IgD-negative memory B cell (primary cell): ENCODE data around the gene LTBP1. TPM values are rescaled to one million over a fixed set of nuclear protein-coding genes. Genes with fewer than 3 reads are reported as not detected.
"Not testable (repeated sequence)": the region's sequence is repeated elsewhere in the genome, so short reads cannot be mapped to it uniquely, and the experiment has no call there.

Experiments
- H3K27ac Mint-ChIP-seq, 3 donors: one replicate each; pipeline ENCODE4 v1.8.0; 2020 to 2022; ENCODE audit warnings: mild to moderate bottlenecking in 3 of 3, mixed read lengths in 3 of 3, moderate library complexity in 1 of 3
- H3K27me3 Mint-ChIP-seq: one replicate; pipeline ENCODE4 v1.8.0; 2021; ENCODE audit warnings: mixed read lengths
- H3K36me3 Mint-ChIP-seq: one replicate; pipeline ENCODE4 v1.8.0; 2020; ENCODE audit warnings: mild to moderate bottlenecking, mixed read lengths
- H3K4me1 Mint-ChIP-seq, 3 donors: one replicate each; pipeline ENCODE4 v1.8.0; 2020 to 2022; ENCODE audit warnings: mixed read lengths in 3 of 3, mild to moderate bottlenecking in 1 of 3
- H3K4me3 Mint-ChIP-seq, 4 donors: one replicate each; pipeline ENCODE4 v1.8.0; 2020 to 2022; ENCODE audit warnings: mild to moderate bottlenecking in 4 of 4, mixed read lengths in 4 of 4, moderate library complexity in 3 of 4
- H3K9me3 Mint-ChIP-seq, 3 donors: one replicate each; pipeline ENCODE4 v1.8.0; 2020 to 2021; ENCODE audit warnings: mixed read lengths in 3 of 3, mild to moderate bottlenecking in 1 of 3
- polyA plus RNA-seq: library from polyadenylated mRNA; unstranded; fragments of 300-500 nt; fragmentation: Illumina TruSeq; gene quantifications from one replicate; pipeline ENCODE4 v1.2.3, GENCODE V29; 2021

Gene LTBP1
- polyA plus RNA-seq = not detected

DNA sequence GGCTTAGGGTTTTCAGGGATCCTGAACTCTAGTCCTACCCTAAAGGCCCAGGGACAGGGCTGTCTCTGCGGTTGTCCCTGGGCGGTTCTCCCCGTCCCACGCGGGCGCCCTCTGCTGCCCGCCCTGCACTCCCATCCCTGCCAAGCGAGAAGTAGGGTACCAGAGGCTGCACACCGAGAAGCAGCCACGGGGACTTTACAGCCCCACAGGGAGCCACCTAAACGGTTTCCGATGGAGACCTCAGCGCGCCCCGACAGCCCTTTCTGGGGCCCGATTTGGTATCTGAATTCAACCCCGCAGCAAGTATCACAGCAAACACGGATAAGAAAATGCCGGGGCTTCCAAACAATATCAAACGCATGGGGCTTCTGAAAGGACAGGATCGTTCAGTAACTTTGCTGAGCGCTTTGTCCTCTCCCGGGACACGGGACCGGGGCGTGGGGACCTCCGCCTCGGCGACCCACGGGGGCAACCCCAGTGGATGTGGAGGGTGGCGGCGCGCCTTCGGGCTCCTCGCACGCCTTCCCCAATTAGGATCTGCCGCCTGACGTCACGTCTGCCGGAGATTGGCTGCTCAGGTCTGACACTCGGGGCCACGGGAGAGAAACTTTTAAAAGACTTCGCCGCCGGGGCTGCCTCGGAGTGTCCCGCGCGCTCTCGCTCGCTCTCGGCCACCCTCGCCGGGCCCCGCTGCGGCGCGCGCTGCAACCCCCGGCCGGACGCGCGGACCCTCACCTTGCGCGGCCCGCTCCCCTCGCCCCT lies at the start of gene LTBP1:
Gene LTBP1, plus strand, starts transcription at position 640 of the 762 bp plus-strand sequence. CDS start 372 bp downstream, outside the sequence.
- Mint-ChIP-seq H3K36me3 (no peaks in the 10 kb centered on the region), H3K27me3 (peaks cover 14% of the 10 kb centered on the region), H3K4me3 (peak within 1 kb of the TSS; percentile 84 to 93 (median 90)), H3K4me1 (peaks cover 0 to 12% (median 5%) of the 10 kb centered on the region in 3 donors), H3K27ac (no peak within 1 kb of the TSS), H3K9me3 (no peaks in the 10 kb centered on the region)

DNA sequence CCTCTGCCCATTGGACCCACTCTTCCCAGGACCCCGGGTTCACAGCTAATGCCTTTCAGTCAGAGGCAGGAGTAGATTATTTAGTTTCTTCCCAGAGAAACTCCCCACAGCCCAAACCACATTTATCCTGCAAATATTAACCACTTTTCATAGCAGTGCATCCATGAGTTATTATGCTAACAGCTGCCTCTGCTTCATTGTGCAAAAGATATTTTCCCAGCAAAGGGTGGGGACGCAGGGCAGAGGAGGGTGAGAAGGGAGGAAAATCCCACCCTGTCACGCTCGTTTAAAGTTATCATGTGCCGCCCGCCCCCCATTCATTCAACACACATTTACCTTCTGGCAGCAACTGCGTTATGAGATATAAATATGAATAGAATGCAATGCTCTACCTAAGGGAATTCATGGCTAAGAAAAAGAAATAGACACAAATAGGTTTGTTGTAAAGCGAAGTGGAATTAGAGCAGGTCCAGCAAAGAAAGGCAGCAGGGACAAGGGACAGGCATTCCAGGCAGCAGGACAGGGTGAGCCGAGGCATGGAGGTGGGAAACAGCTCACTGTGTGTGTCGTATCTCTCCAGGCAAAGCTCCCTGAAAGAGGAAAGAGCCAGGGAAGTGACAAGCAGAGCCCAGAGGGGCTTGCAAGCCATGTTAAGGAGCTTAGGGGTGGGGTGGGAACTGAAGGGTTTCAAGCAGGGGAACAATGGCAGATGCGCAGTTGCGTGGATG lies 46.3 kb upstream of the LTBP1 start:
- peaks cover 0 to under 1% (median 0%) of the 10 kb centered on the region in 3 donors for H3K4me1 Mint-ChIP-seq
- H3K36me3 Mint-ChIP-seq = no peaks in the 10 kb centered on the region
- no peak overlapping the region for H3K27ac Mint-ChIP-seq
- peaks cover 8% of the 10 kb centered on the region for H3K27me3 Mint-ChIP-seq
- peaks cover 3 to 8% (median 5%) of the 10 kb centered on the region in 3 donors for H3K9me3 Mint-ChIP-seq
- H3K4me3 Mint-ChIP-seq = no peak overlapping the region

DNA sequence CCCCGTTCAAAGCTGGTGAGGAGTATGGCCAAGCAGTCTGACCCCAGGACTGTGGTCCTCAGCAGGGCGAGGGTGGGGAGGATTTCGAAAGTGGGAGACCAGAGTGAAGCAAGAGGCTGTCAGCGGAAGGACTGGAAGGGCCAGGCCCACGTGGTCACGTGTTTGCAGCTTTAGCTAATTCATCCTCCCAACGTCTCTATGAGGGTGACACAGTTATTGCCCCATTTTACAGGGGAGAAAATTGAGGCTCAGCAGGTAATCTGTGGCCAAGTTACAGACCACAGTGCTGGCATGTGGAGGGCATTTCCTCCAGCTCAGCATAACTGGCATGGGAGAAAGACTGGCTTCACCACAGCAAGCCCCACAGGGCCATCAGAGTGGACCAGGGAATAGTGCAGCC lies 45.4 kb upstream of the LTBP1 start:
- Mint-ChIP-seq H3K9me3 (peaks cover 3 to 11% (median 8%) of the 10 kb centered on the region in 3 donors), H3K27me3 (peaks cover 7% of the 10 kb centered on the region), H3K4me3 (no peak overlapping the region), H3K4me1 (peaks cover 0 to 2% (median 0%) of the 10 kb centered on the region in 3 donors), H3K36me3 (no peaks in the 10 kb centered on the region), H3K27ac (no peak overlapping the region)

GRCh38 chr2:32902174-32902573 lies 44.6 kb upstream of the LTBP1 start:
- H3K36me3 Mint-ChIP-seq = no peaks in the 10 kb centered on the region
- H3K4me1 Mint-ChIP-seq = peaks cover 0 to 2% (median 0%) of the 10 kb centered on the region in 3 donors
- no peak overlapping the region for H3K27ac Mint-ChIP-seq
- H3K27me3 Mint-ChIP-seq = peaks cover 7% of the 10 kb centered on the region
- peaks cover under 1 to 8% (median 5%) of the 10 kb centered on the region in 3 donors for H3K9me3 Mint-ChIP-seq
- H3K4me3 Mint-ChIP-seq = no peak overlapping the region

DNA sequence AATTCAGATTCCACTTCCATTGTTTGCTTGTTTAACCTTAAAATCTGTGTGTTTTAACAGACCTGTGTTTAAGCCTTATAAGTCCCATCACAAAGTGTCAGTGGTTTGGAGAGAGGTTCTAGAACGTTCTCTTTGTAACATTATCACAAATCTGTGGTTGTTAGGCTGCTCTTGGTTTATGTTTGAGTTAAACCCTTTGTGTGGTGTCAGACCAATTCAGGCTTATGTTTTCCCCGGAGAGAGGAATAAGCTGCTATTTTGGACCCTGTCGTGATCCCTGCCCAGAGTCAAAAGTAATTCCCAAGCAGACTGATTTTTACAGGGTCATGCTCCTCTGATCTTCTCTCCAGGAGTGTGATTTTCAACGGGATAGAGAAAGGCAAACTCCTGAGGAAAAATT lies 43.8 kb upstream of the LTBP1 start:
- Mint-ChIP-seq H3K9me3 (peaks cover 0 to 3% (median 3%) of the 10 kb centered on the region in 3 donors), H3K4me1 (peaks cover 0 to 2% (median 0%) of the 10 kb centered on the region in 3 donors), H3K27ac (no peak overlapping the region), H3K27me3 (peaks cover 7% of the 10 kb centered on the region), H3K36me3 (no peaks in the 10 kb centered on the region), H3K4me3 (no peak overlapping the region)

GRCh38 chr2:32904074-32904473 lies 42.7 kb upstream of the LTBP1 start:
- Mint-ChIP-seq H3K27ac (no peak overlapping the region), H3K9me3 (peaks cover 0 to 3% (median 3%) of the 10 kb centered on the region in 3 donors), H3K27me3 (peaks cover 5% of the 10 kb centered on the region), H3K4me3 (no peak overlapping the region), H3K4me1 (peaks cover 0 to 2% (median 0%) of the 10 kb centered on the region in 3 donors), H3K36me3 (no peaks in the 10 kb centered on the region)

- H3K27me3 Mint-ChIP-seq = peaks cover 5% of the 10 kb centered on the region
- H3K9me3 Mint-ChIP-seq = peaks cover 0 to 3% (median 3%) of the 10 kb centered on the region in 3 donors
- H3K4me3 Mint-ChIP-seq = no peak overlapping the region
- no peak overlapping the region for H3K27ac Mint-ChIP-seq
- H3K36me3 Mint-ChIP-seq = no peaks in the 10 kb centered on the region
- H3K4me1 Mint-ChIP-seq = peaks cover 0 to 2% (median 0%) of the 10 kb centered on the region in 3 donors
These were observed 42.0 kb upstream of the LTBP1 start for GRCh38 chr2:32904751-32905150.

DNA sequence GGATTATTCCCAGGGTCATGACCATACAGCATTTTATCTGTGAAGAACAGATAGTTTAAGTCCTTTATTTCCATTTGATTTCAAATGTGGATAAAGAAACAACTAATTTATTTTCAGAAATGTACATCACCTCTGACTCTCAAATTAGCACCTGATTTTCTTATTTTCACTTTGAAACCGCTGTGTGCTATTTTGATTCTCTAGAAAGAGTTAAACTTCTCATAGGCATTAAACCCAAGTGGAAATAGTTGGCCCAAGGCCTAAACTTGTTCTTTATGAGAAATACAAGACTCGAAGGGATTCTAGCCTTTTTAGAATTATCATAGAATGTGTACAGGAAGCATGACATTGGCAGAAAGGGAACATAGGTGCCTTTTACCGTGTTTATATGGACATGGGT lies 41.5 kb upstream of the LTBP1 start:
- peaks cover 6% of the 10 kb centered on the region for H3K27me3 Mint-ChIP-seq
- H3K27ac Mint-ChIP-seq = peak overlapping the region in 1 of 3 donors; percentile 60
- H3K4me1 Mint-ChIP-seq = peaks cover 0 to 3% (median 0%) of the 10 kb centered on the region in 3 donors
- H3K4me3 Mint-ChIP-seq = no peak overlapping the region
- H3K9me3 Mint-ChIP-seq = peaks cover 0 to 3% (median 3%) of the 10 kb centered on the region in 3 donors
- H3K36me3 Mint-ChIP-seq = no peaks in the 10 kb centered on the region

GRCh38 chr2:32910883-32911598 lies 35.7 kb upstream of the LTBP1 start:
- peaks cover 0 to 4% (median under 1%) of the 10 kb centered on the region in 3 donors for H3K9me3 Mint-ChIP-seq
- no peaks in the 10 kb centered on the region for H3K36me3 Mint-ChIP-seq
- peak overlapping the region in 1 of 4 donors; percentile 33 for H3K4me3 Mint-ChIP-seq
- peak overlapping the region in 1 of 3 donors; percentile 67 for H3K27ac Mint-ChIP-seq
- peaks cover 7% of the 10 kb centered on the region for H3K27me3 Mint-ChIP-seq
- peaks cover 1 to 11% (median 10%) of the 10 kb centered on the region in 3 donors for H3K4me1 Mint-ChIP-seq

DNA sequence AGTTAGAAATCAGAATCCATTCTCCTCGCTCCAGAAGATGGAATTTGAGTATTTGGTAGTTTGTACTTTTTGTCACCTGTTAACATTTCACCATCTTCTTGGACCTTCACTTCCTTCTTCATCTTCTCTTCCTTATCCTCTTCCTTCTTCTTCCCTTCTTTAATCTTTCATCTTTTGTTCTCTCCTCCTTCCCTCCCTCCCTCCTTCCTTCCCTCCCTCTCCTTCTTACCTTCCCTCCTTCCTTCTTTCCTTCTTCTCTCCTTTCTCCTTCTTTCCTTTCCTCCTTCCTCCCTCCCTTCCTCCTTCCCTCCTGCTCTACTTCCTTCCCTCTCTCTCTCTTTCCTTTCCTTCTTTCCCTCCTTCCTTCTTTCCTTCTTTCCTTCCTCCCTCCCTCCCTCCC lies 31.1 kb upstream of the LTBP1 start:
- H3K36me3 Mint-ChIP-seq = no peaks in the 10 kb centered on the region
- H3K27ac Mint-ChIP-seq = no peak overlapping the region
- H3K27me3 Mint-ChIP-seq = peaks cover 9% of the 10 kb centered on the region

DNA sequence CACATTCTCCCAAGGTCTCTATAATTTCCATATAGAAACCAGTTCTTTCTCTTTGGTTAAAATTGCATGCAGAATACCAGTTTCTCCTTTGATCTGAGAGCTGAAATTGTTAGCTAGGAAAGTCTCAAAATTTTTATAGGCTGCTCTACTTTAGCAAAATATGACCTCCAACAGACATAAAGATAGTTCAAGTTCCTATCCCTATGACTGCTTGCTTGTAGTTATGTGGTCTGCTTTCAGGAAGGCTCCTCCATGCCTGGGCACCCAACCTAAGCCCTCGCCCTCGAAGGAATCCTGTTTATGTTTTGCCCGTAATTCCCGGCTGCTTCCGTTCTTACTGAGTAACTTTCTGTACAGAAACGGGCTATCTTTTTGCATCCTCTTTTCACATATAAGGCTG lies 28.0 kb upstream of the LTBP1 start:
- H3K36me3 Mint-ChIP-seq = no peaks in the 10 kb centered on the region
- no peaks in the 10 kb centered on the region for H3K4me1 Mint-ChIP-seq
- no peak overlapping the region for H3K4me3 Mint-ChIP-seq
- no peak overlapping the region for H3K27ac Mint-ChIP-seq
- H3K27me3 Mint-ChIP-seq = peaks cover 13% of the 10 kb centered on the region
- peaks cover 0 to 6% (median 2%) of the 10 kb centered on the region in 3 donors for H3K9me3 Mint-ChIP-seq

More for the DNA sequence above, 31.1 kb upstream of the LTBP1 start:
- Mint-ChIP-seq H3K9me3 (peaks cover 0 to 6% (median 2%) of the 10 kb centered on the region in 3 donors), H3K4me3 (no peak overlapping the region), H3K4me1 (peaks cover 0 to 10% (median 9%) of the 10 kb centered on the region in 3 donors)

GRCh38 chr2:32919901-32920300 lies 26.9 kb upstream of the LTBP1 start:
- H3K36me3 Mint-ChIP-seq, H3K27ac Mint-ChIP-seq, H3K9me3 Mint-ChIP-seq, H3K4me1 Mint-ChIP-seq: not testable (repeated sequence)
- Mint-ChIP-seq H3K4me3 (peak overlapping the region in 1 of 4 donors; percentile 12), H3K27me3 (peaks cover 15% of the 10 kb centered on the region)

GRCh38 chr2:32921486-32921885 lies 25.3 kb upstream of the LTBP1 start:
- H3K4me1 Mint-ChIP-seq, H3K27ac Mint-ChIP-seq, H3K4me3 Mint-ChIP-seq, H3K36me3 Mint-ChIP-seq, H3K9me3 Mint-ChIP-seq: not testable (repeated sequence)
- peaks cover 13% of the 10 kb centered on the region for H3K27me3 Mint-ChIP-seq

DNA sequence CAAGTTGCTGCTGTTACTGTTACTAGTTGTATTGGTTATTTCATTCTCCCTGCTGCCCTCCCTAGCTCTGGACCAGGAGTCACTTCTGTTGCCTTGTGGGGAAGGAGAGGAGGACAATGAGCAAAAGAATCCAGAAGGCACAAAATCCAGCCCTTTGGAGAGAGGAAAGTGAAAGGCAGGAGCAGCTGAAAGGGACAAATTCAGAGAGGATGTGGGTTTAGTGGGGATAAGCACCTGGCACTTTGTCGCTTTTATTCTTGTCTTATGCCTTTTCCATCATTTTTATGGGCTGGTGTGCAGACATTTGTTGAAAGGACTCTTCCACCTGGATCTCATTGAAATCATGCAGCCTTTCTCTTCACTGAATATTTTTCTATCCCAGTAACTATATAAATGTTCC lies 24.3 kb upstream of the LTBP1 start:
- Mint-ChIP-seq H3K27ac (no peak overlapping the region), H3K27me3 (peaks cover 23% of the 10 kb centered on the region), H3K4me3 (no peak overlapping the region), H3K9me3 (peaks cover 0 to 2% (median 2%) of the 10 kb centered on the region in 3 donors), H3K4me1 (no peaks in the 10 kb centered on the region), H3K36me3 (no peaks in the 10 kb centered on the region)

GRCh38 chr2:32923109-32923508 lies 23.6 kb upstream of the LTBP1 start:
- H3K4me1 Mint-ChIP-seq = no peaks in the 10 kb centered on the region
- H3K27me3 Mint-ChIP-seq = peaks cover 29% of the 10 kb centered on the region
- peaks cover 0 to 4% (median 2%) of the 10 kb centered on the region in 3 donors for H3K9me3 Mint-ChIP-seq
- peaks cover 3% of the 10 kb centered on the region for H3K36me3 Mint-ChIP-seq
- no peak overlapping the region for H3K27ac Mint-ChIP-seq
- no peak overlapping the region for H3K4me3 Mint-ChIP-seq
